Fibroblast of lung (primary cell): ENCODE measurements around the gene RFC5. TPM values are rescaled to one million over a fixed set of nuclear protein-coding genes. Genes with fewer than 3 reads are reported as not detected.

Experiments used
- DNase-seq, 2 donors: peaks; one replicate each; pipeline versions ENCODE4 v3.0.0 to v3.0.0-alpha.2; 2010; ENCODE audit warnings: low read depth in 2 of 2
- H2AFZ ChIP-seq: 2 replicates; pipeline ENCODE4 v1.5.1; 2012; ENCODE audit warnings: low read length, control low read depth, inconsistent platforms
- H3K27ac ChIP-seq: 2 replicates; pipeline ENCODE4 v1.5.1; 2011; ENCODE audit warnings: low read length, control low read depth; ENCODE audit not compliant: insufficient read depth
- H3K27me3 ChIP-seq: 2 replicates; pipeline ENCODE4 v1.5.1; 2011; ENCODE audit warnings: mild to moderate bottlenecking, low read length; ENCODE audit not compliant: control insufficient read depth, insufficient read depth
- H3K36me3 ChIP-seq: 2 replicates; pipeline ENCODE4 v1.5.1; 2011; ENCODE audit warnings: low read length; ENCODE audit not compliant: control insufficient read depth, insufficient read depth
- H3K4me1 ChIP-seq: 2 replicates; pipeline ENCODE4 v1.5.1; 2011; ENCODE audit warnings: low read length; ENCODE audit not compliant: control insufficient read depth, insufficient read depth; ENCODE audit errors: extremely low read depth
- H3K4me2 ChIP-seq: 2 replicates; pipeline ENCODE4 v1.5.1; 2011; ENCODE audit warnings: low read length, control low read depth; ENCODE audit not compliant: insufficient read depth; ENCODE audit errors: extremely low read depth
- H3K4me3 ChIP-seq, 4 experiments: fragments of 200-600 bp in 1 of 4; sonication (generic) in 1 of 4; replicated peaks in 1 of 4; 2 replicates each; pipeline ENCODE4 v1.5.1; 2011 to 2016; ENCODE audit warnings: low read length in 4 of 4, low read depth in 3 of 4, mild to moderate bottlenecking in 3 of 4, control low read depth in 2 of 4, inconsistent platforms in 1 of 4, mixed read lengths in 1 of 4; ENCODE audit not compliant: insufficient read depth in 1 of 4; ENCODE audit errors: control extremely low read depth in 1 of 4
- H3K79me2 ChIP-seq: 2 replicates; pipeline ENCODE4 v1.5.1; 2012; ENCODE audit warnings: mild to moderate bottlenecking, low read length, inconsistent platforms; ENCODE audit not compliant: control insufficient read depth, insufficient read depth
- H3K9ac ChIP-seq: 2 replicates; pipeline ENCODE4 v1.5.1; 2011; ENCODE audit warnings: mild to moderate bottlenecking, low read length, control low read depth; ENCODE audit not compliant: insufficient read depth
- H3K9me3 ChIP-seq: 2 replicates; pipeline ENCODE4 v1.5.1; 2012; ENCODE audit warnings: low read depth, low read length; ENCODE audit not compliant: control insufficient read depth, insufficient read depth
- H4K20me1 ChIP-seq: 2 replicates; pipeline ENCODE4 v1.5.1; 2011; ENCODE audit warnings: low read length; ENCODE audit not compliant: control insufficient read depth, insufficient read depth; ENCODE audit errors: extremely low read depth
- EZH2 ChIP-seq: IDR thresholded peaks from 2 replicates; pipeline ENCODE4 v1.5.1; 2012; ENCODE audit warnings: low read length, control low read depth, mild to moderate bottlenecking; ENCODE audit errors: missing control alignments
- polyA plus RNA-seq, 2 donors: library from polyadenylated mRNA; depleted of rRNA in 1 of 2; stranded (reverse) in 1 of 2; unstranded in 1 of 2; fragments of >200 nt; gene quantifications; 2 replicates each; pipeline ENCODE4 v1.2.1, GENCODE V29; 2011 to 2012; ENCODE audit warnings: missing spikeins in 1 of 2
- total RNA-seq: library from RNA; depleted of rRNA; stranded (reverse); fragments of >200 nt; gene quantifications from 2 replicates; pipeline ENCODE4 v1.2.1, GENCODE V29; 2014
- TF ChIP-seq, protein P1 (sequence below), 2 donors: IDR thresholded peaks in 1 of 2; conservative IDR thresholded peaks in 1 of 2; 1 replicate in 1 of 2; 2 replicates in 1 of 2; pipeline ENCODE4 v1.5.1; 2011 to 2012; ENCODE audit warnings: low read length in 2 of 2, control low read depth in 1 of 2, inconsistent platforms in 1 of 2, low read depth in 1 of 2, mild to moderate bottlenecking in 1 of 2

Gene RFC5
- total and polyA plus RNA-seq, 2 donors (not counting 1 experiment from before 2014, with no cell fraction given): 9.8 to 9.9 TPM

DNA sequence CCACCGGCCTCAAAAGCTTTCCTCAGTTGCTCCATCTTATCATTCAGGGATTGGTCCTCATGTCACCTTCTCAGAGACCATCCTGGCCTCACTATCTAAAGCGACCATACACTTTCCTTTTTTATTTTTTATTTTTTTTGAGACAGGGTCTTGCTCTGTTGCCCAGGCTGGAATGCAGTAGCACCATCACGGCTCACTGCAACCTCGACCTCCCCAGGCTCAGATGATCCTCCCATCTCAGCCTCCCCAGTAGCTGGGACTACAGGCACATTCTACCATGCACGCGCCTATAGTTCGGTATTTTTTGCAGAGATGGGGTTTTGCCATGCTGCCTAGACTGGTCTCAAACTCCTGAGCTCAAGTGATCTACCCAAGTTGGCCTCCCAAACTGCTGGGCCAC, 41.7 kb downstream of the RFC5 start:
- Histone ChIP-seq H2AFZ (no peak overlapping the region), H3K4me2 (no peak overlapping the region), H3K4me1 (peaks cover 7% of the 10 kb centered on the region), H4K20me1 (no peaks in the 10 kb centered on the region), H3K27ac (no peak overlapping the region), H3K36me3 (no peaks in the 10 kb centered on the region), H3K4me3 (no peak overlapping the region), H3K9me3 (no peaks in the 10 kb centered on the region), H3K79me2 (peaks cover 60% of the 10 kb centered on the region), H3K9ac (no peak overlapping the region), H3K27me3 (no peaks in the 10 kb centered on the region)
- TF ChIP-seq, protein P1, sequence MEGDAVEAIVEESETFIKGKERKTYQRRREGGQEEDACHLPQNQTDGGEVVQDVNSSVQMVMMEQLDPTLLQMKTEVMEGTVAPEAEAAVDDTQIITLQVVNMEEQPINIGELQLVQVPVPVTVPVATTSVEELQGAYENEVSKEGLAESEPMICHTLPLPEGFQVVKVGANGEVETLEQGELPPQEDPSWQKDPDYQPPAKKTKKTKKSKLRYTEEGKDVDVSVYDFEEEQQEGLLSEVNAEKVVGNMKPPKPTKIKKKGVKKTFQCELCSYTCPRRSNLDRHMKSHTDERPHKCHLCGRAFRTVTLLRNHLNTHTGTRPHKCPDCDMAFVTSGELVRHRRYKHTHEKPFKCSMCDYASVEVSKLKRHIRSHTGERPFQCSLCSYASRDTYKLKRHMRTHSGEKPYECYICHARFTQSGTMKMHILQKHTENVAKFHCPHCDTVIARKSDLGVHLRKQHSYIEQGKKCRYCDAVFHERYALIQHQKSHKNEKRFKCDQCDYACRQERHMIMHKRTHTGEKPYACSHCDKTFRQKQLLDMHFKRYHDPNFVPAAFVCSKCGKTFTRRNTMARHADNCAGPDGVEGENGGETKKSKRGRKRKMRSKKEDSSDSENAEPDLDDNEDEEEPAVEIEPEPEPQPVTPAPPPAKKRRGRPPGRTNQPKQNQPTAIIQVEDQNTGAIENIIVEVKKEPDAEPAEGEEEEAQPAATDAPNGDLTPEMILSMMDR (conservative IDR thresholded peaks at IDR 0.05 in 1 of 2, IDR thresholded peaks at IDR 0.05 in 1 of 2; ENCODE audit: low read depth in 1 of 2, low read length in 2 of 2): no peak
- TF ChIP-seq EZH2: no peak
- DNase-seq: no peak

- Histone ChIP-seq H3K36me3 (no peaks in the 10 kb centered on the region), H3K4me1 (peaks cover 3% of the 10 kb centered on the region), H3K4me3 (peak overlapping the region in 1 of 4 experiments; percentile 89), H3K9me3 (no peaks in the 10 kb centered on the region), H3K27ac (no peak overlapping the region), H3K9ac (no peak overlapping the region), H3K27me3 (no peaks in the 10 kb centered on the region), H2AFZ (no peak overlapping the region), H3K79me2 (peaks cover 58% of the 10 kb centered on the region), H3K4me2 (peak overlapping the region; percentile 41), H4K20me1 (no peaks in the 10 kb centered on the region)
- TF ChIP-seq EZH2: no peak
- TF ChIP-seq, protein P1 (conservative IDR thresholded peaks at IDR 0.05 in 1 of 2, IDR thresholded peaks at IDR 0.05 in 1 of 2; ENCODE audit: low read depth in 1 of 2, low read length in 2 of 2): no peak
- no peak for DNase-seq
These were observed 42.4 kb downstream of the RFC5 start for GRCh38 chr12:118058881-118059280.

DNA sequence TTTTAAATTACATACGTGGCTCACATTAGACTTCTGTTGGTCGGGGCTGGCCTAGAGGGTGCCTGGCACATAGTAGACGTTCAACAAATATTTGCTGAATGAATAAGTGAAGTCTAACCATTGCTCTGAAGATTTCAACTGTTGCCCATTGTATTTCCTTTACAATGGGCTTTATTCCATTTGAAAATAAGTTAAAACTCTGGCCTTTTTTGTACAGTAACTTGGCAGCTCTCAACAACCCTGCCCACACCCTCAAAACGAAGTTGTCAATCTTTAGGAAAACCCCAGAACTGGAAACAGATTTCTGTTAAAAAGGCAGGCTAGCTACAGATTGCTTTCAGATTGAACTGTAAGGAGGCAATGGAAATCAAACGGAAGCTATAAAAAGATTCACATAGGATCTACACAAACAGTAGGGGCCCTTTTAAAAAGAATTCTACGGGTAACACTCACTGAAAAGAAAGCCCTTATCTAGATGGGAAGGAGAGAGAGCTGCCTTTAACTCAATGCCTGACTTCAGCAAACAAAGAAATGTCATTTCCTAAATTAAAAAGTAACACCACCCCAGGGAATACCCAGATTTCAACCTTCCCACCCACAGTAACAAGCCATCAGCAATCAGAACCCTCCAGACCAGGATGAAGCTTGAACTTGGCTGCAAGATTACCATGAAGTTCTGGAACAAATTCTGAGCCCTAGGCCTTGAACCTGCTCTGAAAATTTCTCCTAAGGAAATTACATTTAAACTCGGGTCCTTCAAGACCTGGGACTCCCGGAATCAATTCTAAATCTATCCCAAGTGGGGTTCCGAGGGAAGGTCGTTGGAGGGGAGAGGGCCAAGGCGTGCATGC, 43.1 kb downstream of the RFC5 start:
- no peak overlapping the region for H2AFZ ChIP-seq
- peak overlapping the region; percentile 99 for H3K4me2 ChIP-seq
- H3K9ac ChIP-seq: peak overlapping the region; percentile 88
- peaks cover 3% of the 10 kb centered on the region for H3K4me1 ChIP-seq
- H3K79me2 ChIP-seq: peaks cover 58% of the 10 kb centered on the region
- H3K36me3 ChIP-seq: no peaks in the 10 kb centered on the region
- H3K9me3 ChIP-seq: no peaks in the 10 kb centered on the region
- H3K27ac ChIP-seq: peak overlapping the region; percentile 96
- TF ChIP-seq, protein P1 (conservative IDR thresholded peaks at IDR 0.05 in 1 of 2, IDR thresholded peaks at IDR 0.05 in 1 of 2; ENCODE audit: low read depth in 1 of 2, low read length in 2 of 2): no peak
- no peak for TF ChIP-seq EZH2
- H4K20me1 ChIP-seq: no peaks in the 10 kb centered on the region
- DNase-seq: peak; percentile 22 to 82
- no peaks in the 10 kb centered on the region for H3K27me3 ChIP-seq
- H3K4me3 ChIP-seq: peak overlapping the region; percentile 89 to 90 (median 90)
